Measurements from ENCODE around the gene PCBP3. TPM values are rescaled to one million over a fixed set of nuclear protein-coding genes. Genes with fewer than 3 reads are reported as not detected.

PCBP3 gene
- total RNA-seq, 1 donor from 2014 or later, result not detected

DNA sequence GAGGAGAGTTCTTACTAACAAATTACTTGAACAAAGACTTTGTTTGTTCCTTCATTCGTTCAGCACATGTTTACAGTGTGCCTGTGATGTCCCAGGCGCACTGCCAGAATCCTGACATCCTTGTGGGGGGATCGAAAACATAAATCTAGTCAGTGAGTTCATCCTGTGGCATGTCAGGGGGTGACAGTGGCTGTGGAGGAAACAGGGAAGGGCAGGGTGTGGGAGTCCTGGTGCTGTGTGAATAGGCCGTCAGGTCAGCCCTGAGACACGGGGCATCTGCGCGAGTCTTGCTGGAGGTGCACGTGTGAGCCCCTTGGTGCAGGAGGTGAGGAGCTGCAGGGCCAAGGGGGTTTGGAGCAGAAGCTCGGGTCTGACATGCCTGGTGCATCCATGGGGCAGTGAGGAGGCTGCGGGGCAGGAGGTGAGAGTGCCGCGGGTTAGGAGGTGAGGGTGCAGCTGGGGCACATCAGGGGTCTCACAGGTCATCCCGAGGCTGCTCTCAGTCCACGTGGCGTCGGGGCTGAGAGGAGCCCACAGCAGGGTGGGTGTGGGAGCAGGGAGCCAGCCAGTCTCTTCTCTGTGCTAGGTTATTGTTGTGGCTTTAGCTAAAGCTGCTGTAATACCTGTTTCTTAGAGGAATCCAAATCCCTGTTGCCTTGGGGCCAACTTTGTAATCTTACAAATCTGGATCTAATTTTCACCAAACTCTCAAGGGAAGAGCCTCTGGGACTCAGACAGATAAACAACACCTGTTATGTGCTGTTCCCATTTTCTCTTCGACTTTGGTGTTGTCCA lies 93.4 kb downstream of the PCBP3 start:
- TF ChIP-seq, protein P1, sequence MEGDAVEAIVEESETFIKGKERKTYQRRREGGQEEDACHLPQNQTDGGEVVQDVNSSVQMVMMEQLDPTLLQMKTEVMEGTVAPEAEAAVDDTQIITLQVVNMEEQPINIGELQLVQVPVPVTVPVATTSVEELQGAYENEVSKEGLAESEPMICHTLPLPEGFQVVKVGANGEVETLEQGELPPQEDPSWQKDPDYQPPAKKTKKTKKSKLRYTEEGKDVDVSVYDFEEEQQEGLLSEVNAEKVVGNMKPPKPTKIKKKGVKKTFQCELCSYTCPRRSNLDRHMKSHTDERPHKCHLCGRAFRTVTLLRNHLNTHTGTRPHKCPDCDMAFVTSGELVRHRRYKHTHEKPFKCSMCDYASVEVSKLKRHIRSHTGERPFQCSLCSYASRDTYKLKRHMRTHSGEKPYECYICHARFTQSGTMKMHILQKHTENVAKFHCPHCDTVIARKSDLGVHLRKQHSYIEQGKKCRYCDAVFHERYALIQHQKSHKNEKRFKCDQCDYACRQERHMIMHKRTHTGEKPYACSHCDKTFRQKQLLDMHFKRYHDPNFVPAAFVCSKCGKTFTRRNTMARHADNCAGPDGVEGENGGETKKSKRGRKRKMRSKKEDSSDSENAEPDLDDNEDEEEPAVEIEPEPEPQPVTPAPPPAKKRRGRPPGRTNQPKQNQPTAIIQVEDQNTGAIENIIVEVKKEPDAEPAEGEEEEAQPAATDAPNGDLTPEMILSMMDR (conservative IDR thresholded peaks at IDR 0.05; ENCODE audit: low read depth, low read length), result no peak
- DNase-seq (ENCODE audit: low read depth), result no peak
- H3K4me3 ChIP-seq (ENCODE audit: low read depth, low read length), result no peak overlapping the region

DNA sequence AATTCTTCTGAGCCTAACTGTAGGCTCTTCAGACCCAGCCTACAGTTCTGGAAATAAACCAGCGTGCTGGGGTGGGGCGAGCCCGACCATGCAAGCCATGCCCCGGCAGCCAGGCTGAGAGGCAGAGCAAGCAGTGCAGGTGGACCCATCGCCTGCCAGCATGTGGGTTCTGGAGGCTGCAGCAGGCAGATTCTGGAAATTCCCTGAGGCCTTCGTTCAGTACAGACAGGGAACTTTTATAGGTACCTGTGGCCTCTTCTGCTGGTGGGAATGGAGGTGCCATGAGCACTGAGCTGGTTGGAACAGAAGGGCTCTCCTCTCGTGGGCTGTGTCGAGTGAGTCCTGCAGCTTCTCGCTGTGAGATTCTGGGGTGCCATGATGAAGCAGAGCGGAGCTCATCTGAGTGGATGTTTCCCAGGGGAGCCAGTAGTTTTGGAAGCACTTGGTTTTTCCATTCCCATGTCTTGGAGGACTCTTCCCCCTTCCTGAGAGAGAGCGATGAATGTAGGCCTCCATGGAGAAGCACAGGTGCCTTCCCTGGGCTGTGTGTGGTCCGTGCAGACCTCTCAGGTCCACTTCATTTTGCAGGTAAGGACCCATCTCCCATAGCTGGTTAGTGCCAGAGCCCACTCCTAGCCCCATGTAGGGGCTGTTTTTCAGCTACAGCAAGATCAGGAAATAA lies 94.1 kb downstream of the PCBP3 start:
- TF ChIP-seq, protein P1 (conservative IDR thresholded peaks at IDR 0.05; ENCODE audit: low read depth, low read length), result no peak
- no peak overlapping the region for H3K4me3 ChIP-seq (ENCODE audit: low read depth, low read length)
- DNase-seq (ENCODE audit: low read depth), result no peak

DNA sequence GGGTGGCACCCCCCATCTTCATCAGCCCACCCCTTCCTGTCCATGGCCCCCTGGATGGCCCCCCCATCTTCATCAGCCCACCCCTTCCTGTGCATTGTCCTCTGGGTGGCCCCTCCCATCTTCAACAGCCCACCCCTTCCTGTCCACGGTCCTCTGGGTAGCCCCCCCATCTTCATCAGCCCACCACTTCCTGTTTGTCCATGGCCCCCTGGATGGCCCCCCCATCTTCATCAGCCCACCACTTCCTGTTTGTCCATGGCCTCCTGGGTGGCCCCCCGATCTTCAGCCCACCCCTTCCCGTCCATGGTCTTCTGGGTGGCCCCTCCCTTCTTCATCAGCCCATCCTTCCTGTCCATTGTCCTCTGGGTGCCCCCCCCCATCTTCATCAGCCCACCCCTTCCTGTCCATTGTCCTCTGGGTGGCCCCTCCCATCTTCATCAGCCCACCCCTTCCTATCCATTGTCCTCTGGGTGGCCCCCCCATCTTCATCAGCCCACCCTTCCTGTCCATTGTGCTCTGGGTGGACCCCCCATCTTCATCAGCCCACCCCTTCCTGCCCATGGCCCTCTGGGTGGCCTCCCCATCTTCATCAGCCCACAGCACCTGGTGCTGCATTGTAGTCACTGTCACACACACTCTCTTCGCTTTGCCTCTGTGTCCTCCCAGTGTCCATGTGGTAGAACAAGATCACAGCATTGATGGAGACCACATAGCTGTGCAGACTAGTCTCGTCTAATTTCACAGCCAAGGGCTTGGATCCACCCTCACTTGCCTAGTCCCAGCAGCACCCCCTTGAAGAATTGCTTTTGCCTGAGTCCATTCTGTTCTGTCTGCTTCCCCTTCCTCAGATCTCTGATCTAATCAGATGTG lies 95.9 kb downstream of the PCBP3 start:
- no peak overlapping the region for H3K4me3 ChIP-seq (ENCODE audit: low read depth, low read length)
- no peak for DNase-seq (ENCODE audit: low read depth)
- TF ChIP-seq, protein P1 (conservative IDR thresholded peaks at IDR 0.05; ENCODE audit: low read depth, low read length), result no peak

DNA sequence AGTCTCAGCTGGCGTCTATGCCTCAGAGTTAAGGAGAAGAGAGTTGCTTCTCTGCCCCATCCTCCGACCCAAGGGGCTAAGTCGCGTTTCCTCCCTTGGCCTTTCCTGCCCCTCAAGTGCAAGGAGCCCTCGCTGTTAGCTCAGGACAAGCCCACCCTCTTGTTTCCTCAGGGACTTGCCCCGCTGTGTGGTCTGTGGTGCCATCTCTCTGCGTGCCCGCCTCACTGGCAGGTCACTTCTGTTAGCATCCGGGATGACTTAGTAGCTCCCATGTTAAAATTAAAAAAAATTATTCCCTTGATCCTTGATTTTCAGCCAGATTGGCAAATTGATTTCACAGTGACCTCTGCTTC lies 96.5 kb downstream of the PCBP3 start:
- H3K4me3 ChIP-seq (ENCODE audit: low read depth, low read length), result no peak overlapping the region
- TF ChIP-seq, protein P1 (conservative IDR thresholded peaks at IDR 0.05; ENCODE audit: low read depth, low read length), result no peak
- DNase-seq (ENCODE audit: low read depth), result no peak

DNA sequence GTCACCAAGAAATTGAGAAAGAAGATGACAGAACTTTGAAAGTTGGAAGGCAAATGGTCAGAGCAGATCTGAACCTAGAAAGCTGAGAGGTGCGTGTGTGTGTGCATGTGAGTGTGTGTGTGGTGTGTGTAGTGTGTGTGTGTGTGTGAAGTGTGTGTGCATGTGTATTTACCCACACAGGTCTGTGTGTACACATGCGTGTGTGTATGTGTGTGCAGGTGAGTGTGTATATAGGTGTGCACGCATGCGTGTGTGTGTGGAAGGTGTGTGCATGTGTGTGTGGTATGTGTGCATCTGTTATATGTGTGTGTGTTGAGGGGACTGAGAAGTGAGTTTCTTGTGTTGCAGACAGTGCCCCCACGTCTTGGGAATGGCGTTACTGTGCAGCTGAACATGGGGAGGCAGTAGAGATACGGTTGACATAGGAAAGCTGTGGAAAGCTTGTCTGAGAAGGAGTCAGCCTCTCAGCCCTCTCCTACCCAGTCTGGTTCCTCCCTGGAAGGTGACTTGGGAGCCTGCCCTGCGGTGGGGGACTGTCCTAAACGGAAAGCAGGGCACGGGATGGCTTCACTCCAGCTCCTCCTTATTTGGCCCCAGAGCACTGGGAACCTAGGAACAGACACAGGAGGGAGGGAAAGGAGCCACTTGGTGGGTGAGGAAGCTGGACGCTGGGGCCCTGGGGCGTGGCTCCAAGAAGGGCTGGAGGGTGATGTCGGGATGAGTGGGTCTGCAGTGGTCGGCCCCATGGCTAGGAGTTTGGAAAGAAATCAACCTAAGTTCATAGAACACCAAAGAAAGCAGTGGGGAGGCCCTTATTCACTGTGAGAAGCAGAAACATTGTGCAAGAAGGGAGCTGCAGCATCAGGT lies 97.2 kb downstream of the PCBP3 start:
- DNase-seq (ENCODE audit: low read depth), result no peak
- TF ChIP-seq, protein P1 (conservative IDR thresholded peaks at IDR 0.05; ENCODE audit: low read depth, low read length), result no peak
- H3K4me3 ChIP-seq (ENCODE audit: low read depth, low read length), result no peak overlapping the region

DNA sequence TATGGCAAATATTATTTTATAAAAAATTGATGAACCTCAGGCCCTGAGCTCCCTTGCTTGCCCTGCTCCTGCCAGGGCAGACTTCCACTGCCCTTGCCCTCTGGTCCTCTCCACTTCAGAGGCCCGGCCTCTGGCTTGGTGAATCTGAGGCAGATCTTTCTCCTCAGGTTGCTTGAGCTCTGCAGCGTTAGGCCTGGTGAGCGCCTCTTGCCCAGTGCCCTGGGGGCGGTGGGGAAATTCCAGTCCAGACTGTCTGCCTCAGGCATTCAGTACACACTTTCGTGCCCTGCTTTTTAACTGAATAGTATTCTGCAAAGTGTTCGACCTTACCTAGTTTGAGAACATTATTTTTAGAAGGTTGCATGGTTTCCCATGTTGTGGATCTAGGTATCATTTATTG lies 98.2 kb downstream of the PCBP3 start:
- TF ChIP-seq, protein P1 (conservative IDR thresholded peaks at IDR 0.05; ENCODE audit: low read depth, low read length), result no peak
- no peak for DNase-seq (ENCODE audit: low read depth)
- H3K4me3 ChIP-seq (ENCODE audit: low read depth, low read length), result no peak overlapping the region
